Activated B cell treated with CpG ODN at 0.5 μM for 24 hours (primary cell): ENCODE measurements around the gene BTBD9. TPM values are rescaled to one million over a fixed set of nuclear protein-coding genes. Genes with fewer than 3 reads are reported as not detected.
"Not testable (repeated sequence)": the region's sequence is repeated elsewhere in the genome, so short reads cannot be mapped to it uniquely, and the experiment has no call there.

Source experiments
- ATAC-seq: fragments of 200-7000 bp; cut with Tn5 transposase; one replicate; pipeline ENCODE4 v1.10.0; 2021; ENCODE audit warnings: low read depth, mild to moderate bottlenecking, moderate library complexity
- CTCF ChIA-PET: fragments of 350-600 bp; sonication (Branson Sonifier 250); formaldehyde crosslinking; loops from one replicate; lab custom pipeline; 2021; ENCODE audit warnings: antibody characterized with exemption; lab: Charles Lee
- POLR2A ChIA-PET: fragments of 350-600 bp; sonication (Branson Sonifier 250); formaldehyde crosslinking; loops from one replicate; lab custom pipeline; 2021; ENCODE audit warnings: antibody characterized with exemption; lab: Charles Lee
- DNase-seq: peaks from one replicate; pipeline ENCODE4 v3.0.0; 2022
- H3K27ac Mint-ChIP-seq: one replicate; pipeline ENCODE4 v1.8.0; 2020; ENCODE audit warnings: mixed read lengths
- H3K27me3 Mint-ChIP-seq: one replicate; pipeline ENCODE4 v1.8.0; 2021; ENCODE audit warnings: mixed read lengths
- H3K36me3 Mint-ChIP-seq: one replicate; pipeline ENCODE4 v1.8.0; 2021; ENCODE audit warnings: low read depth, mixed read lengths
- H3K4me1 Mint-ChIP-seq: one replicate; pipeline ENCODE4 v1.8.0; 2021; ENCODE audit warnings: mixed read lengths
- H3K4me3 Mint-ChIP-seq: one replicate; pipeline ENCODE4 v1.8.0; 2020; ENCODE audit warnings: mild to moderate bottlenecking, mixed read lengths
- H3K9me3 Mint-ChIP-seq: one replicate; pipeline ENCODE4 v1.8.0; 2020; ENCODE audit warnings: mixed read lengths
- CTCF ChIP-seq: fragments of 200-600 bp; IDR thresholded peaks from one replicate; pipeline ENCODE4 v1.8.0; 2022; ENCODE audit warnings: antibody characterized with exemption, mild to moderate bottlenecking
- intact Hi-C: fragments of 100-400 bp; cut with micrococcal nuclease; formaldehyde crosslinking; loops from one replicate; pipeline ENCODE4 v1.15.1; 2024
- total RNA-seq: library from RNA; stranded (reverse); gene quantifications from 2 replicates; pipeline ENCODE4 v1.2.3, GENCODE V29; 2022

Gene BTBD9
- total RNA-seq, 1 donor from 2014 or later, result 25.7 TPM

- H3K4me1 Mint-ChIP-seq, result peaks cover 22% of the 10 kb centered on the region
- H3K4me3 Mint-ChIP-seq, result no peak overlapping the region
- no peaks in the 10 kb centered on the region for H3K27me3 Mint-ChIP-seq
These were observed 7.2 kb downstream of the BTBD9 start for GRCh38 chr6:38632490-38632889.

GRCh38 chr6:38631186-38631783 is 8.4 kb downstream of the BTBD9 start:
- DNase-seq (no peak), ATAC-seq (no peak)
- H3K9me3 Mint-ChIP-seq, result peaks cover 3% of the 10 kb centered on the region
- ChIA-PET POLR2A (no interaction called here), CTCF (no interaction called here)
- H3K4me1 Mint-ChIP-seq, result peaks cover 20% of the 10 kb centered on the region
- H3K27me3 Mint-ChIP-seq, result no peaks in the 10 kb centered on the region
- no peak overlapping the region for H3K4me3 Mint-ChIP-seq
- H3K27ac Mint-ChIP-seq, result peak overlapping the region; percentile 18
- intact Hi-C loops, result no loop called here
- H3K36me3 Mint-ChIP-seq, result no peaks in the 10 kb centered on the region
- no peak for TF ChIP-seq CTCF

More at GRCh38 chr6:38632490-38632889, 7.2 kb downstream of the BTBD9 start:
- DNase-seq (no peak), ATAC-seq (no peak)
- no peak for TF ChIP-seq CTCF
- Mint-ChIP-seq H3K27ac (no peak overlapping the region), H3K9me3 (peaks cover 3% of the 10 kb centered on the region), H3K36me3 (no peaks in the 10 kb centered on the region)
- ChIA-PET POLR2A (no interaction called here), CTCF (no interaction called here)
- intact Hi-C loops, result no loop called here

GRCh38 chr6:38625217-38625616 is 14.5 kb downstream of the BTBD9 start:
- no peak for TF ChIP-seq CTCF
- Mint-ChIP-seq H3K27ac (no peak overlapping the region), H3K4me1 (peaks cover 18% of the 10 kb centered on the region), H3K9me3 (no peaks in the 10 kb centered on the region), H3K27me3 (no peaks in the 10 kb centered on the region), H3K36me3 (no peaks in the 10 kb centered on the region), H3K4me3 (no peak overlapping the region)
- ChIA-PET CTCF (no interaction called here), POLR2A (no interaction called here)
- intact Hi-C loops, result no loop called here
- ATAC-seq (no peak), DNase-seq (no peak)

GRCh38 chr6:38619342-38619741 is 20.4 kb downstream of the BTBD9 start:
- H3K4me1 Mint-ChIP-seq, result peaks cover 12% of the 10 kb centered on the region
- intact Hi-C loops, H3K9me3 Mint-ChIP-seq, H3K4me3 Mint-ChIP-seq, H3K36me3 Mint-ChIP-seq, ATAC-seq, H3K27ac Mint-ChIP-seq, CTCF ChIA-PET, DNase-seq, H3K27me3 Mint-ChIP-seq: not testable (repeated sequence)
- POLR2A ChIA-PET, result interaction anchor here (0.5 kb wide), 1 partner anchor 34 kb away, joined by 4 read pairs; no protein-coding TSS in a partner anchor

GRCh38 chr6:38618301-38618700 is 21.4 kb downstream of the BTBD9 start:
- H3K4me3 Mint-ChIP-seq, H3K27ac Mint-ChIP-seq, intact Hi-C loops, CTCF ChIA-PET, H3K36me3 Mint-ChIP-seq, DNase-seq, ATAC-seq, POLR2A ChIA-PET, H3K27me3 Mint-ChIP-seq, H3K9me3 Mint-ChIP-seq: not testable (repeated sequence)
- peaks cover 12% of the 10 kb centered on the region for H3K4me1 Mint-ChIP-seq

- no peak overlapping the region for H3K4me3 Mint-ChIP-seq
- no peak for DNase-seq
- no peaks in the 10 kb centered on the region for H3K36me3 Mint-ChIP-seq
- H3K27ac Mint-ChIP-seq, result no peak overlapping the region
- TF ChIP-seq CTCF, result no peak
- no peak for ATAC-seq
- intact Hi-C loops, result no loop called here
- H3K4me1 Mint-ChIP-seq, result peaks cover 12% of the 10 kb centered on the region
- H3K27me3 Mint-ChIP-seq, result no peaks in the 10 kb centered on the region
- POLR2A ChIA-PET, result no interaction called here
- H3K9me3 Mint-ChIP-seq, result no peaks in the 10 kb centered on the region
- CTCF ChIA-PET, result no interaction called here
These were observed 21.9 kb downstream of the BTBD9 start for GRCh38 chr6:38617856-38618255.
